Peyer's patch (tissue), 4 donors: Measurements from ENCODE around the gene LONRF3. TPM values are rescaled to one million over a fixed set of nuclear protein-coding genes. Genes with fewer than 3 reads are reported as not detected.

Experiments used
- DNase-seq, 3 donors: peaks; one replicate each; pipeline ENCODE4 v3.0.0-alpha.2; 2017 to 2019
- H3K27ac ChIP-seq, 4 donors: fragments of 200-600 bp; sonication (generic); one replicate each; pipeline ENCODE4 v1.5.1; 2016 to 2019
- H3K27me3 ChIP-seq, 2 donors: fragments of 200-600 bp; sonication (generic); one replicate each; pipeline ENCODE4 v1.5.1; 2019
- H3K36me3 ChIP-seq, 3 donors: fragments of 200-600 bp; sonication (generic); one replicate each; pipeline ENCODE4 v1.5.1; 2016 to 2019
- H3K4me1 ChIP-seq, 4 donors: fragments of 200-600 bp; sonication (generic); one replicate each; pipeline ENCODE4 v1.5.1; 2016 to 2019
- H3K4me3 ChIP-seq, 4 donors: fragments of 200-600 bp; sonication (generic); 1 replicate in 3 of 4; 2 replicates in 1 of 4; pipeline ENCODE4 v1.5.1; 2016 to 2019; ENCODE audit warnings: mild to moderate bottlenecking in 1 of 4
- H3K9me3 ChIP-seq, 4 donors: fragments of 200-600 bp; sonication (generic); one replicate each; pipeline ENCODE4 v1.5.1; 2016 to 2019; ENCODE audit warnings: mild to moderate bottlenecking in 1 of 4
- POLR2A ChIP-seq, 2 donors: fragments of 450-650 bp; IDR thresholded peaks; one replicate each; pipeline ENCODE4 v1.5.1; 2017; ENCODE audit warnings: antibody characterized with exemption in 2 of 2, mild to moderate bottlenecking in 2 of 2, moderate library complexity in 2 of 2
- total RNA-seq, 4 donors: library from RNA; depleted of rRNA; stranded (reverse); fragments of >200 nt; gene quantifications; one replicate each; pipeline ENCODE4 v1.1.0, GENCODE V29; 2016
- TF ChIP-seq, protein P1 (sequence below), 6 experiments: fragments of 450-650 bp in 4 of 6; fragments of 200-600 bp in 2 of 6; sonication (generic) in 1 of 6; IDR thresholded peaks; one replicate each; pipeline ENCODE4 v1.5.1; 2017 to 2019; ENCODE audit warnings: antibody characterized with exemption in 6 of 6, mild to moderate bottlenecking in 3 of 6, moderate library complexity in 1 of 6

Gene LONRF3
- total RNA-seq, 4 donors from 2014 or later: 5.0 to 10.7 (median 6.6) TPM

GRCh38 chrX:119067023-119067739 is 92.8 kb downstream of the LONRF3 start:
- no peaks in the 10 kb centered on the region for H3K36me3 ChIP-seq

More at GRCh38 chrX:119067023-119067739, 92.8 kb downstream of the LONRF3 start:
- no peaks in the 10 kb centered on the region for H3K4me1 ChIP-seq
- H3K27ac ChIP-seq: no peak overlapping the region
- H3K9me3 ChIP-seq: no peaks in the 10 kb centered on the region
- peak; percentile 37 to 72 (median 51) for DNase-seq
- TF ChIP-seq, protein P1, sequence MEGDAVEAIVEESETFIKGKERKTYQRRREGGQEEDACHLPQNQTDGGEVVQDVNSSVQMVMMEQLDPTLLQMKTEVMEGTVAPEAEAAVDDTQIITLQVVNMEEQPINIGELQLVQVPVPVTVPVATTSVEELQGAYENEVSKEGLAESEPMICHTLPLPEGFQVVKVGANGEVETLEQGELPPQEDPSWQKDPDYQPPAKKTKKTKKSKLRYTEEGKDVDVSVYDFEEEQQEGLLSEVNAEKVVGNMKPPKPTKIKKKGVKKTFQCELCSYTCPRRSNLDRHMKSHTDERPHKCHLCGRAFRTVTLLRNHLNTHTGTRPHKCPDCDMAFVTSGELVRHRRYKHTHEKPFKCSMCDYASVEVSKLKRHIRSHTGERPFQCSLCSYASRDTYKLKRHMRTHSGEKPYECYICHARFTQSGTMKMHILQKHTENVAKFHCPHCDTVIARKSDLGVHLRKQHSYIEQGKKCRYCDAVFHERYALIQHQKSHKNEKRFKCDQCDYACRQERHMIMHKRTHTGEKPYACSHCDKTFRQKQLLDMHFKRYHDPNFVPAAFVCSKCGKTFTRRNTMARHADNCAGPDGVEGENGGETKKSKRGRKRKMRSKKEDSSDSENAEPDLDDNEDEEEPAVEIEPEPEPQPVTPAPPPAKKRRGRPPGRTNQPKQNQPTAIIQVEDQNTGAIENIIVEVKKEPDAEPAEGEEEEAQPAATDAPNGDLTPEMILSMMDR (IDR thresholded peaks at IDR 0.05): peak in 5 of 6 experiments; percentile 18 to 67 (median 59)
- TF ChIP-seq POLR2A (IDR thresholded peaks at IDR 0.05): no peak
- no peak overlapping the region for H3K4me3 ChIP-seq
- no peaks in the 10 kb centered on the region for H3K27me3 ChIP-seq

Other genes with a start within 250 kb of the LONRF3 start
- gene IL13RA1, start 247.0 kb upstream of the LONRF3 start, total RNA-seq: 10 to 100 TPM; 38.0 to 98.3 (median 63.0) TPM
- not detected for gene ZCCHC12, start 150.8 kb upstream of the LONRF3 start, total RNA-seq
- gene CT47C1, start 98.4 kb downstream of the LONRF3 start, total RNA-seq: not detected
- not detected for gene KIAA1210, start 153.2 kb downstream of the LONRF3 start, total RNA-seq